GM10266 (cell line): ENCODE data around the gene PARVA.

Experiments
- DNase-seq: peaks from one replicate; pipeline ENCODE4 v3.0.0; 2012; ENCODE audit errors: extremely low spot score
- CTCF ChIP-seq: IDR thresholded peaks from 2 replicates; pipeline ENCODE4 v1.5.1; 2012; ENCODE audit warnings: mild to moderate bottlenecking, low read depth; ENCODE audit not compliant: control insufficient read depth, insufficient read depth; ENCODE audit errors: missing control alignments

The PARVA gene

GRCh38 chr11:12581923-12582322 lies 204.6 kb downstream of the PARVA start:
- no peak for DNase-seq
- no peak for TF ChIP-seq CTCF
